HEK293 (cell line): ENCODE results near the gene ATG10.

Experiments
- CTCF ChIA-PET: fragments of 350-600 bp; formaldehyde crosslinking; extraction: SDS; loops from one replicate; lab custom pipeline; 2021; ENCODE audit warnings: antibody characterized with exemption; lab: Yijun Ruan, JAX
- POLR2A ChIA-PET: fragments of 300-600 bp; formaldehyde crosslinking; extraction: SDS; loops from one replicate; lab custom pipeline; 2020; ENCODE audit warnings: antibody characterized with exemption, inconsistent platforms; lab: Yijun Ruan, JAX
- H3K27ac ChIP-seq: fragments of 200-500 bp; sonication (Bioruptor generic); 2 replicates; pipeline ENCODE4 v1.5.1; 2014; ENCODE audit warnings: low read depth, low read length, control low read depth, inconsistent platforms; ENCODE audit errors: extremely low read depth
- H3K36me3 ChIP-seq, 2 experiments: fragments of 200-500 bp in 1 of 2; sonication (Bioruptor generic) in 1 of 2; 1 replicate in 1 of 2; 2 replicates in 1 of 2; pipeline ENCODE4 v1.5.1; 2014 to 2017; ENCODE audit warnings: inconsistent platforms in 2 of 2, low read length in 2 of 2; ENCODE audit not compliant: control insufficient read depth in 2 of 2, insufficient read depth in 1 of 2
- H3K4me1 ChIP-seq: fragments of 200-500 bp; sonication (Bioruptor generic); 2 replicates; pipeline ENCODE4 v1.5.1; 2014; ENCODE audit warnings: mild to moderate bottlenecking, low read length, inconsistent platforms; ENCODE audit not compliant: control insufficient read depth, insufficient read depth
- H3K4me3 ChIP-seq: 2 replicates; pipeline ENCODE4 v1.5.1; 2011; ENCODE audit warnings: low read depth, mild to moderate bottlenecking, control low read depth, low read length, moderate library complexity
- H3K9me3 ChIP-seq: fragments of 200-500 bp; sonication (Bioruptor generic); 2 replicates; pipeline ENCODE4 v1.5.1; 2014; ENCODE audit warnings: low read depth, low read length, inconsistent platforms; ENCODE audit not compliant: control insufficient read depth, insufficient read depth
- EGR2 ChIP-seq: fragments of 450-650 bp; formaldehyde crosslinking; IDR thresholded peaks from 2 replicates; pipeline ENCODE4 v1.5.1; 2016; ENCODE audit warnings: low read depth, missing biosample characterization, missing genetic modification characterization
- GFI1B ChIP-seq: fragments of 450-650 bp; formaldehyde crosslinking; IDR thresholded peaks from 2 replicates; pipeline ENCODE4 v1.5.1; 2016; ENCODE audit warnings: missing biosample characterization, missing genetic modification characterization
- GLIS1 ChIP-seq: fragments of 450-650 bp; formaldehyde crosslinking; IDR thresholded peaks from 2 replicates; pipeline ENCODE4 v1.5.1; 2016; ENCODE audit warnings: missing biosample characterization, missing genetic modification characterization
- KLF1 ChIP-seq: fragments of 450-650 bp; formaldehyde crosslinking; IDR thresholded peaks from 2 replicates; pipeline ENCODE4 v1.5.1; 2016; ENCODE audit warnings: missing biosample characterization, missing genetic modification characterization
- KLF8 ChIP-seq: fragments of 450-650 bp; formaldehyde crosslinking; IDR thresholded peaks from 2 replicates; pipeline ENCODE4 v1.5.1; 2016; ENCODE audit warnings: missing biosample characterization, missing genetic modification characterization
- SCRT1 ChIP-seq: fragments of 450-650 bp; formaldehyde crosslinking; IDR thresholded peaks from 2 replicates; pipeline ENCODE4 v1.5.1; 2016; ENCODE audit warnings: missing biosample characterization, missing genetic modification characterization, borderline replicate concordance
- SCRT2 ChIP-seq: fragments of 450-650 bp; formaldehyde crosslinking; IDR thresholded peaks from 2 replicates; pipeline ENCODE4 v1.5.1; 2016; ENCODE audit warnings: missing biosample characterization, missing genetic modification characterization
- TRIM28 ChIP-seq: IDR thresholded peaks from 2 replicates; pipeline ENCODE4 v1.6.1; 2011; ENCODE audit warnings: low read length, control low read depth, borderline replicate concordance
- YY2 ChIP-seq: fragments of 450-650 bp; formaldehyde crosslinking; IDR thresholded peaks from 2 replicates; pipeline ENCODE4 v1.5.1; 2016; ENCODE audit warnings: missing biosample characterization, missing genetic modification characterization
- ZBTB10 ChIP-seq: fragments of 450-650 bp; formaldehyde crosslinking; IDR thresholded peaks from 2 replicates; pipeline ENCODE4 v1.5.1; 2016; ENCODE audit warnings: missing biosample characterization, missing genetic modification characterization
- ZBTB17 ChIP-seq: fragments of 450-650 bp; formaldehyde crosslinking; IDR thresholded peaks from 2 replicates; pipeline ENCODE4 v1.5.1; 2016; ENCODE audit warnings: missing biosample characterization, missing genetic modification characterization
- ZBTB7A ChIP-seq: fragments of 450-650 bp; formaldehyde crosslinking; IDR thresholded peaks from 2 replicates; pipeline ENCODE4 v1.5.1; 2016; ENCODE audit warnings: low read depth, missing biosample characterization, missing genetic modification characterization
- ZBTB8A ChIP-seq: fragments of 450-650 bp; formaldehyde crosslinking; IDR thresholded peaks from 2 replicates; pipeline ENCODE4 v1.5.1; 2016; ENCODE audit warnings: missing biosample characterization, missing genetic modification characterization
- ZNF155 ChIP-seq: fragments of 450-650 bp; formaldehyde crosslinking; IDR thresholded peaks from 2 replicates; pipeline ENCODE4 v1.5.1; 2016; ENCODE audit warnings: missing biosample characterization, missing genetic modification characterization
- ZNF184 ChIP-seq: fragments of 450-650 bp; IDR thresholded peaks from 2 replicates; pipeline ENCODE4 v1.5.1; 2018; ENCODE audit warnings: missing biosample characterization, mild to moderate bottlenecking, missing genetic modification characterization
- ZNF24 ChIP-seq: fragments of 450-650 bp; formaldehyde crosslinking; IDR thresholded peaks from 2 replicates; pipeline ENCODE4 v1.5.1; 2016; ENCODE audit warnings: missing biosample characterization, missing genetic modification characterization
- ZNF280D ChIP-seq: fragments of 450-650 bp; formaldehyde crosslinking; IDR thresholded peaks from 2 replicates; pipeline ENCODE4 v1.5.1; 2016; ENCODE audit warnings: missing biosample characterization, missing genetic modification characterization
- ZNF302 ChIP-seq: fragments of 450-650 bp; formaldehyde crosslinking; IDR thresholded peaks from 2 replicates; pipeline ENCODE4 v1.5.1; 2016; ENCODE audit warnings: missing biosample characterization, missing genetic modification characterization, low read depth
- ZNF350 ChIP-seq: fragments of 450-650 bp; formaldehyde crosslinking; IDR thresholded peaks from 2 replicates; pipeline ENCODE4 v1.5.0; 2017; ENCODE audit warnings: missing biosample characterization, mild to moderate bottlenecking, missing genetic modification characterization
- ZNF391 ChIP-seq: fragments of 450-650 bp; formaldehyde crosslinking; IDR thresholded peaks from 2 replicates; pipeline ENCODE4 v1.5.1; 2016; ENCODE audit warnings: low read depth, missing biosample characterization, missing genetic modification characterization, borderline replicate concordance
- ZNF394 ChIP-seq: fragments of 450-650 bp; formaldehyde crosslinking; IDR thresholded peaks from 2 replicates; pipeline ENCODE4 v1.5.1; 2016; ENCODE audit warnings: missing biosample characterization, missing genetic modification characterization, mild to moderate bottlenecking, moderate library complexity, borderline replicate concordance
- ZNF398 ChIP-seq: fragments of 450-650 bp; formaldehyde crosslinking; IDR thresholded peaks from 2 replicates; pipeline ENCODE4 v1.5.1; 2017; ENCODE audit warnings: missing biosample characterization, missing genetic modification characterization
- ZNF501 ChIP-seq: fragments of 450-650 bp; formaldehyde crosslinking; IDR thresholded peaks from 2 replicates; pipeline ENCODE4 v1.5.1; 2016; ENCODE audit warnings: missing biosample characterization, missing genetic modification characterization
- ZNF514 ChIP-seq: fragments of 450-650 bp; formaldehyde crosslinking; IDR thresholded peaks from 2 replicates; pipeline ENCODE4 v1.5.1; 2016; ENCODE audit warnings: missing biosample characterization, missing genetic modification characterization
- ZNF521 ChIP-seq: fragments of 450-650 bp; formaldehyde crosslinking; IDR thresholded peaks from 2 replicates; pipeline ENCODE4 v1.5.1; 2017; ENCODE audit warnings: missing biosample characterization, mild to moderate bottlenecking, missing genetic modification characterization
- ZNF544 ChIP-seq: fragments of 450-650 bp; formaldehyde crosslinking; IDR thresholded peaks from 2 replicates; pipeline ENCODE4 v1.5.0; 2017; ENCODE audit warnings: missing biosample characterization, missing genetic modification characterization
- ZNF610 ChIP-seq: fragments of 450-650 bp; formaldehyde crosslinking; IDR thresholded peaks from 2 replicates; pipeline ENCODE4 v1.5.1; 2016; ENCODE audit warnings: missing biosample characterization, missing genetic modification characterization, borderline replicate concordance
- ZNF629 ChIP-seq: fragments of 450-650 bp; formaldehyde crosslinking; IDR thresholded peaks from 2 replicates; pipeline ENCODE4 v1.5.1; 2017; ENCODE audit warnings: missing biosample characterization, missing genetic modification characterization
- ZNF658 ChIP-seq: fragments of 450-650 bp; formaldehyde crosslinking; IDR thresholded peaks from 2 replicates; pipeline ENCODE4; 2016; ENCODE audit warnings: missing biosample characterization, missing genetic modification characterization
- ZNF670 ChIP-seq: fragments of 450-650 bp; formaldehyde crosslinking; IDR thresholded peaks from 2 replicates; pipeline ENCODE4 v1.5.1; 2016; ENCODE audit warnings: missing biosample characterization, missing genetic modification characterization, low read depth
- ZNF791 ChIP-seq: fragments of 450-650 bp; formaldehyde crosslinking; IDR thresholded peaks from 2 replicates; pipeline ENCODE4 v1.5.1; 2016; ENCODE audit warnings: missing biosample characterization, missing genetic modification characterization
- ZSCAN16 ChIP-seq: fragments of 450-650 bp; formaldehyde crosslinking; IDR thresholded peaks from 2 replicates; pipeline ENCODE4 v1.5.1; 2016; ENCODE audit warnings: missing biosample characterization, missing genetic modification characterization

Gene ATG10

GRCh38 chr5:81948349-81948748, 23.5 kb upstream of the ATG10 start:
- ChIA-PET CTCF (interaction anchor here (0.7 kb wide), 1 partner anchor 62 kb away, joined by 3 read pairs; no protein-coding TSS in a partner anchor), POLR2A (no interaction called here)
- H3K27ac ChIP-seq, result no peak overlapping the region
- H3K4me1 ChIP-seq, result no peaks in the 10 kb centered on the region
- no peak overlapping the region for H3K4me3 ChIP-seq
- no peaks in the 10 kb centered on the region for H3K36me3 ChIP-seq
- TF ChIP-seq ZNF398, result no peak
- no peak for TF ChIP-seq GLIS1
- TF ChIP-seq ZBTB8A (tag by site-specific recombination), result no peak
- TF ChIP-seq ZBTB17 (tag by site-specific recombination), result no peak
- no peak for TF ChIP-seq ZNF544 (tag by site-specific recombination)
- no peak for TF ChIP-seq ZBTB10 (tag by site-specific recombination)
- no peak for TF ChIP-seq ZNF394 (tag by site-specific recombination)
- no peak for TF ChIP-seq ZNF302 (tag by site-specific recombination)
- TF ChIP-seq ZNF391 (tag by site-specific recombination), result no peak
- TF ChIP-seq SCRT2 (tag by site-specific recombination), result no peak
- TF ChIP-seq SCRT1 (tag by site-specific recombination), result no peak
- TF ChIP-seq ZNF514 (tag by site-specific recombination), result no peak
- no peak for TF ChIP-seq ZNF350 (tag by site-specific recombination)
- TF ChIP-seq ZNF610 (tag by site-specific recombination), result no peak
- TF ChIP-seq YY2 (tag by site-specific recombination), result no peak
- TF ChIP-seq KLF1, result no peak
- no peak for TF ChIP-seq ZNF629 (tag by site-specific recombination)
- TF ChIP-seq ZSCAN16 (tag by site-specific recombination), result no peak
- H3K9me3 ChIP-seq, result no peaks in the 10 kb centered on the region

- no peaks in the 10 kb centered on the region for H3K9me3 ChIP-seq
- TF ChIP-seq ZNF521 (tag by site-specific recombination) (no peak), TRIM28 (no peak), ZNF670 (tag by site-specific recombination) (no peak), KLF8 (tag by site-specific recombination) (no peak), ZNF280D (tag by site-specific recombination) (no peak), ZNF658 (tag by site-specific recombination) (no peak), ZNF24 (tag by site-specific recombination) (no peak), ZNF155 (no peak), GFI1B (tag by site-specific recombination) (no peak), ZNF791 (no peak), EGR2 (tag by site-specific recombination) (no peak), ZNF184 (no peak), ZNF501 (tag by site-specific recombination) (no peak), ZBTB7A (tag by site-specific recombination) (no peak)
These were observed 22.4 kb upstream of the ATG10 start for GRCh38 chr5:81949462-81949861.

More at GRCh38 chr5:81949462-81949861, 22.4 kb upstream of the ATG10 start:
- ChIA-PET CTCF (no interaction called here), POLR2A (no interaction called here)
- Histone ChIP-seq H3K4me1 (no peaks in the 10 kb centered on the region), H3K36me3 (no peaks in the 10 kb centered on the region), H3K27ac (no peak overlapping the region), H3K4me3 (no peak overlapping the region)
